Panc1 (cell line): Measurements from ENCODE around the gene NRDC.

Source experiments
- POLR2AphosphoS5 ChIP-seq: IDR thresholded peaks from 2 replicates; pipeline ENCODE4 v1.6.1; 2012; ENCODE audit warnings: mild to moderate bottlenecking, low read depth, low read length, moderate library complexity
- REST ChIP-seq, 2 experiments: IDR thresholded peaks; 2 replicates each; pipeline ENCODE4 v1.6.1; 2011 to 2012; ENCODE audit warnings: low read depth in 2 of 2, control low read depth in 1 of 2, low read length in 1 of 2, mild to moderate bottlenecking in 1 of 2, moderate library complexity in 1 of 2; ENCODE audit not compliant: insufficient read depth in 1 of 2
- TCF7L2 ChIP-seq: IDR thresholded peaks from 2 replicates; pipeline ENCODE4 v1.6.1; 2011; ENCODE audit warnings: mild to moderate bottlenecking, low read depth, low read length, inconsistent platforms
- TF ChIP-seq, protein P1 (sequence below): fragments of 450-650 bp; IDR thresholded peaks from 2 replicates; pipeline ENCODE4 v1.5.1; 2017; ENCODE audit warnings: mild to moderate bottlenecking

GRCh38 chr1:51799372-51799771, 79.2 kb downstream of the NRDC start:
- TF ChIP-seq TCF7L2 (no peak), REST (IDR thresholded peaks at IDR 0.05; ENCODE audit: insufficient read depth in 1 of 2, low read depth in 2 of 2, low read length in 1 of 2) (no peak), POLR2AphosphoS5 (no peak)
- TF ChIP-seq, protein P1, sequence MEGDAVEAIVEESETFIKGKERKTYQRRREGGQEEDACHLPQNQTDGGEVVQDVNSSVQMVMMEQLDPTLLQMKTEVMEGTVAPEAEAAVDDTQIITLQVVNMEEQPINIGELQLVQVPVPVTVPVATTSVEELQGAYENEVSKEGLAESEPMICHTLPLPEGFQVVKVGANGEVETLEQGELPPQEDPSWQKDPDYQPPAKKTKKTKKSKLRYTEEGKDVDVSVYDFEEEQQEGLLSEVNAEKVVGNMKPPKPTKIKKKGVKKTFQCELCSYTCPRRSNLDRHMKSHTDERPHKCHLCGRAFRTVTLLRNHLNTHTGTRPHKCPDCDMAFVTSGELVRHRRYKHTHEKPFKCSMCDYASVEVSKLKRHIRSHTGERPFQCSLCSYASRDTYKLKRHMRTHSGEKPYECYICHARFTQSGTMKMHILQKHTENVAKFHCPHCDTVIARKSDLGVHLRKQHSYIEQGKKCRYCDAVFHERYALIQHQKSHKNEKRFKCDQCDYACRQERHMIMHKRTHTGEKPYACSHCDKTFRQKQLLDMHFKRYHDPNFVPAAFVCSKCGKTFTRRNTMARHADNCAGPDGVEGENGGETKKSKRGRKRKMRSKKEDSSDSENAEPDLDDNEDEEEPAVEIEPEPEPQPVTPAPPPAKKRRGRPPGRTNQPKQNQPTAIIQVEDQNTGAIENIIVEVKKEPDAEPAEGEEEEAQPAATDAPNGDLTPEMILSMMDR: no peak
